SK-N-SH (cell line): ENCODE measurements around the gene TSC22D1. TPM values are rescaled to one million over a fixed set of nuclear protein-coding genes. Genes with fewer than 3 reads are reported as not detected.

Experiments
- CTCF ChIA-PET: fragments of 300-600, 350-600 bp; formaldehyde crosslinking; extraction: SDS; loops from one replicate; lab custom pipeline; 2021; lab: Yijun Ruan, JAX
- POLR2A ChIA-PET: fragments of 350-600 bp; sonication (Branson Sonifier 250); formaldehyde crosslinking; extraction: SDS; loops from one replicate; lab custom pipeline; 2020; ENCODE audit warnings: antibody characterized with exemption, inconsistent platforms; lab: Yijun Ruan, JAX
- DNase-seq: peaks from one replicate; pipeline ENCODE4 v3.0.0; 2012
- H2AFZ ChIP-seq: fragments of 200-600 bp; sonication (generic); 2 replicates; pipeline ENCODE4 v1.8.1; 2016; ENCODE audit warnings: antibody characterized with exemption, mild to moderate bottlenecking, low read depth
- H3F3A ChIP-seq: fragments of 200-600 bp; sonication (generic); replicated peaks from 2 replicates; pipeline ENCODE3; 2016; ENCODE audit warnings: antibody characterized with exemption, mild to moderate bottlenecking; ENCODE audit not compliant: insufficient read depth
- H3K27ac ChIP-seq, 2 experiments: fragments of 200-500 bp in 1 of 2; fragments of 200-600 bp in 1 of 2; sonication (Bioruptor generic) in 1 of 2; sonication (generic), shearing (Covaris generic) in 1 of 2; 2 replicates each; pipeline versions ENCODE4 v1.5.1 to v1.6.1; 2014 to 2016; ENCODE audit warnings: low read depth in 2 of 2, inconsistent platforms in 1 of 2, low read length in 1 of 2, mild to moderate bottlenecking in 1 of 2, mixed read lengths in 1 of 2
- H3K27me3 ChIP-seq: fragments of 200-600 bp; sonication (generic), shearing (Covaris generic); 2 replicates; pipeline ENCODE4 v1.6.1; 2016; ENCODE audit warnings: mixed run types; ENCODE audit not compliant: insufficient read depth
- H3K36me3 ChIP-seq, 2 experiments: fragments of 200-500 bp in 1 of 2; fragments of 200-600 bp in 1 of 2; sonication (Bioruptor generic) in 1 of 2; sonication (generic) in 1 of 2; replicated peaks in 1 of 2; 2 replicates each; pipeline versions ENCODE3 to v1.5.1; 2014 to 2016; ENCODE audit warnings: low read length in 1 of 2, mild to moderate bottlenecking in 1 of 2; ENCODE audit not compliant: insufficient read depth in 2 of 2, control insufficient read depth in 1 of 2
- H3K4me1 ChIP-seq, 2 experiments: fragments of 200-500 bp in 1 of 2; fragments of 200-600 bp in 1 of 2; sonication (Bioruptor generic) in 1 of 2; sonication (generic), shearing (Covaris generic) in 1 of 2; 2 replicates each; pipeline versions ENCODE4 v1.5.1 to v1.6.1; 2014 to 2016; ENCODE audit warnings: low read depth in 1 of 2, low read length in 1 of 2, mixed run types in 1 of 2; ENCODE audit not compliant: insufficient read depth in 2 of 2, control insufficient read depth in 1 of 2
- H3K4me2 ChIP-seq: fragments of 200-600 bp; sonication (generic), shearing (Covaris generic); 2 replicates; pipeline ENCODE4 v1.6.1; 2017; ENCODE audit warnings: mixed run types
- H3K4me3 ChIP-seq, 2 experiments: fragments of 200-500 bp in 1 of 2; fragments of 200-600 bp in 1 of 2; sonication (Bioruptor generic) in 1 of 2; sonication (generic), shearing (Covaris generic) in 1 of 2; 2 replicates each; pipeline versions ENCODE4 v1.5.1 to v1.8.1; 2014 to 2016; ENCODE audit warnings: low read depth in 2 of 2, inconsistent platforms in 1 of 2, low read length in 1 of 2, mild to moderate bottlenecking in 1 of 2, mixed read lengths in 1 of 2, moderate library complexity in 1 of 2
- H3K79me2 ChIP-seq: fragments of 200-600 bp; sonication (generic); 2 replicates; pipeline ENCODE4 v1.8.1; 2017; ENCODE audit warnings: mild to moderate bottlenecking; ENCODE audit not compliant: insufficient read depth
- H3K9ac ChIP-seq: fragments of 200-600 bp; sonication (generic); 2 replicates; pipeline ENCODE4 v1.6.1; 2017; ENCODE audit warnings: mixed run types
- H3K9me2 ChIP-seq: fragments of 200-600 bp; sonication (generic); 2 replicates; pipeline ENCODE4 v1.6.1; 2017; ENCODE audit warnings: mixed run types
- H3K9me3 ChIP-seq: fragments of 200-600 bp; sonication (generic); 2 replicates; pipeline ENCODE4 v1.6.1; 2017; ENCODE audit warnings: mixed run types, mild to moderate bottlenecking, moderate library complexity
- H4K20me1 ChIP-seq: fragments of 200-600 bp; sonication (generic); 2 replicates; pipeline ENCODE4 v1.6.1; 2017; ENCODE audit warnings: mild to moderate bottlenecking, mixed run types; ENCODE audit not compliant: insufficient read depth
- ELF1 ChIP-seq: IDR thresholded peaks from 2 replicates; pipeline ENCODE4 v1.4.0; 2012
- EZH2phosphoT487 ChIP-seq: fragments of 200-600 bp; sonication (generic); IDR thresholded peaks from 2 replicates; pipeline ENCODE4 v1.6.1; 2017; ENCODE audit warnings: low read depth, mixed run types, mild to moderate bottlenecking, antibody characterized with exemption, moderate library complexity, borderline replicate concordance
- FOSL2 ChIP-seq: IDR thresholded peaks from 2 replicates; pipeline ENCODE4 v1.4.0; 2012; ENCODE audit warnings: low read depth, mild to moderate bottlenecking, moderate library complexity, borderline replicate concordance
- FOXM1 ChIP-seq: IDR thresholded peaks from 2 replicates; pipeline ENCODE4 v1.4.0; 2012; ENCODE audit warnings: low read depth, mild to moderate bottlenecking
- GABPA ChIP-seq: IDR thresholded peaks from 2 replicates; pipeline ENCODE4 v1.4.0; 2012; ENCODE audit warnings: low read depth, mild to moderate bottlenecking
- GATA2 ChIP-seq: sonication (generic); formaldehyde crosslinking; IDR thresholded peaks from 2 replicates; pipeline ENCODE4 v1.5.0; 2020; ENCODE audit warnings: mild to moderate bottlenecking, missing genetic modification reagents
- JUND ChIP-seq: IDR thresholded peaks from 2 replicates; pipeline ENCODE4 v1.4.0; 2012
- MXI1 ChIP-seq: IDR thresholded peaks from 2 replicates; pipeline ENCODE4 v1.6.1; 2012; ENCODE audit warnings: mild to moderate bottlenecking, low read depth, low read length, improper control_type of control experiment
- NRF1 ChIP-seq: IDR thresholded peaks from 2 replicates; pipeline ENCODE4 v1.6.1; 2012; ENCODE audit warnings: low read depth, mild to moderate bottlenecking, low read length
- RAD21 ChIP-seq: IDR thresholded peaks from 2 replicates; pipeline ENCODE4 v1.6.1; 2012; ENCODE audit warnings: mild to moderate bottlenecking, low read length
- RCOR1 ChIP-seq: fragments of 150-350 bp; IDR thresholded peaks from 2 replicates; pipeline ENCODE4 v1.6.1; 2017; ENCODE audit warnings: antibody characterized with exemption, low read length
- RFX5 ChIP-seq: IDR thresholded peaks from 2 replicates; pipeline ENCODE4 v1.6.1; 2012; ENCODE audit warnings: mild to moderate bottlenecking, improper control_type of control experiment, low read length
- TAF1 ChIP-seq: IDR thresholded peaks from 2 replicates; pipeline ENCODE4 v1.6.1; 2012; ENCODE audit warnings: low read depth, mild to moderate bottlenecking, low read length, moderate library complexity, borderline replicate concordance
- TEAD4 ChIP-seq: IDR thresholded peaks from 2 replicates; pipeline ENCODE4 v1.4.0; 2012; ENCODE audit warnings: mild to moderate bottlenecking, borderline replicate concordance; ENCODE audit not compliant: insufficient read depth
- YY1 ChIP-seq: IDR thresholded peaks from 2 replicates; pipeline ENCODE4 v1.4.0; 2012; ENCODE audit warnings: low read depth, mild to moderate bottlenecking
- WGBS: methylation state at CpG from one replicate; pipeline ENCODE4 v1.1.6; 2017; ENCODE audit warnings: low lambda C conversion rate; 5-methylcytosine and 5-hydroxymethylcytosine counted together
- polyA plus RNA-seq, 3 experiments: library from polyadenylated mRNA; depleted of rRNA; stranded (reverse); fragments of >200 nt; gene quantifications; 2 replicates each; pipeline ENCODE4 v1.2.3, GENCODE V29; 2012
- TF ChIP-seq, protein P1 (sequence below): IDR thresholded peaks from 2 replicates; pipeline ENCODE4 v1.4.0; 2012; ENCODE audit warnings: low read depth, borderline replicate concordance
- TF ChIP-seq, protein P2 (sequence below): fragments of 200-600 bp; sonication (generic); IDR thresholded peaks from 2 replicates; pipeline ENCODE4 v1.6.1; 2017; ENCODE audit warnings: antibody characterized with exemption, mild to moderate bottlenecking, moderate library complexity
- TF ChIP-seq, protein P3 (sequence below): fragments of 150-350 bp; IDR thresholded peaks from 2 replicates; pipeline ENCODE4 v1.6.1; 2017; ENCODE audit warnings: antibody characterized with exemption, low read length, low read depth, borderline replicate concordance
- TF ChIP-seq, protein P4 (sequence below): IDR thresholded peaks from 2 replicates; pipeline ENCODE4 v1.6.1; 2012; ENCODE audit warnings: mild to moderate bottlenecking, low read depth, low read length, moderate library complexity
- TF ChIP-seq, protein P5 (sequence below): fragments of 150-350 bp; IDR thresholded peaks from 2 replicates; pipeline ENCODE4 v1.6.1; 2016; ENCODE audit warnings: mild to moderate bottlenecking, low read depth, low read length

TSC22D1 gene
- polyA plus RNA-seq, 1 of the 3 experiments (the other 2 are of a cell fraction) = 137 TPM

DNA sequence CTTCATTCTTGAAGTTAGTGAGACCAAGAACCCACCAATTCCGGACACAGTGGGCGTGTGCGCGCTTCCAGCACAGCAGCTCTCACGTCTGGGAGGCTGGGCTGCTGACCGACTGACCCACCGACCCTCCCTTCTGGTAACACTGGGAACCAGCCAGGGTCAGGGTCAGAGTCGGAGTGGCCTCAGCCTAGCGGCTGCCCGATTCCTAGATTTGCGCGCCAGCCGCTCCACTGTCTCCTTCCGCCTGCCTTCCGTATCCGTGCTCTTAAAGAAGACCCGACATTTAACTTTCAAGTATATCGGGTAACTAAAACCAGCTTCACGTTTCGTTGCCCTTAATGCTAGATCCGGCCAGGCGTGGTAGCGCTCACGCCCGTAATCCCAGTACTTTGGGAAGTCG lies 161.4 kb downstream of the TSC22D1 start:
- CTCF ChIA-PET = interaction anchor here (1.1 kb wide), 1 partner anchor 16 kb away, joined by 3 read pairs; no protein-coding TSS in a partner anchor
- H3K27ac ChIP-seq = no peak overlapping the region
- no peak overlapping the region for H2AFZ ChIP-seq
- H3K9ac ChIP-seq = no peak overlapping the region
- WGBS = 92% methylated on average over 26 of the region's 26 CpGs
- H3K9me3 ChIP-seq = no peaks in the 10 kb centered on the region
- TF ChIP-seq GABPA = no peak
- TF ChIP-seq, protein P1, sequence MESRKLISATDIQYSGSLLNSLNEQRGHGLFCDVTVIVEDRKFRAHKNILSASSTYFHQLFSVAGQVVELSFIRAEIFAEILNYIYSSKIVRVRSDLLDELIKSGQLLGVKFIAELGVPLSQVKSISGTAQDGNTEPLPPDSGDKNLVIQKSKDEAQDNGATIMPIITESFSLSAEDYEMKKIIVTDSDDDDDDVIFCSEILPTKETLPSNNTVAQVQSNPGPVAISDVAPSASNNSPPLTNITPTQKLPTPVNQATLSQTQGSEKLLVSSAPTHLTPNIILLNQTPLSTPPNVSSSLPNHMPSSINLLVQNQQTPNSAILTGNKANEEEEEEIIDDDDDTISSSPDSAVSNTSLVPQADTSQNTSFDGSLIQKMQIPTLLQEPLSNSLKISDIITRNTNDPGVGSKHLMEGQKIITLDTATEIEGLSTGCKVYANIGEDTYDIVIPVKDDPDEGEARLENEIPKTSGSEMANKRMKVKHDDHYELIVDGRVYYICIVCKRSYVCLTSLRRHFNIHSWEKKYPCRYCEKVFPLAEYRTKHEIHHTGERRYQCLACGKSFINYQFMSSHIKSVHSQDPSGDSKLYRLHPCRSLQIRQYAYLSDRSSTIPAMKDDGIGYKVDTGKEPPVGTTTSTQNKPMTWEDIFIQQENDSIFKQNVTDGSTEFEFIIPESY = no peak
- TF ChIP-seq RCOR1 = no peak
- TF ChIP-seq, protein P2, sequence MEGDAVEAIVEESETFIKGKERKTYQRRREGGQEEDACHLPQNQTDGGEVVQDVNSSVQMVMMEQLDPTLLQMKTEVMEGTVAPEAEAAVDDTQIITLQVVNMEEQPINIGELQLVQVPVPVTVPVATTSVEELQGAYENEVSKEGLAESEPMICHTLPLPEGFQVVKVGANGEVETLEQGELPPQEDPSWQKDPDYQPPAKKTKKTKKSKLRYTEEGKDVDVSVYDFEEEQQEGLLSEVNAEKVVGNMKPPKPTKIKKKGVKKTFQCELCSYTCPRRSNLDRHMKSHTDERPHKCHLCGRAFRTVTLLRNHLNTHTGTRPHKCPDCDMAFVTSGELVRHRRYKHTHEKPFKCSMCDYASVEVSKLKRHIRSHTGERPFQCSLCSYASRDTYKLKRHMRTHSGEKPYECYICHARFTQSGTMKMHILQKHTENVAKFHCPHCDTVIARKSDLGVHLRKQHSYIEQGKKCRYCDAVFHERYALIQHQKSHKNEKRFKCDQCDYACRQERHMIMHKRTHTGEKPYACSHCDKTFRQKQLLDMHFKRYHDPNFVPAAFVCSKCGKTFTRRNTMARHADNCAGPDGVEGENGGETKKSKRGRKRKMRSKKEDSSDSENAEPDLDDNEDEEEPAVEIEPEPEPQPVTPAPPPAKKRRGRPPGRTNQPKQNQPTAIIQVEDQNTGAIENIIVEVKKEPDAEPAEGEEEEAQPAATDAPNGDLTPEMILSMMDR = no peak
- no peak for TF ChIP-seq MXI1
- TF ChIP-seq GATA2 (CRISPR knock-in tag) = no peak
- TF ChIP-seq, protein P3, sequence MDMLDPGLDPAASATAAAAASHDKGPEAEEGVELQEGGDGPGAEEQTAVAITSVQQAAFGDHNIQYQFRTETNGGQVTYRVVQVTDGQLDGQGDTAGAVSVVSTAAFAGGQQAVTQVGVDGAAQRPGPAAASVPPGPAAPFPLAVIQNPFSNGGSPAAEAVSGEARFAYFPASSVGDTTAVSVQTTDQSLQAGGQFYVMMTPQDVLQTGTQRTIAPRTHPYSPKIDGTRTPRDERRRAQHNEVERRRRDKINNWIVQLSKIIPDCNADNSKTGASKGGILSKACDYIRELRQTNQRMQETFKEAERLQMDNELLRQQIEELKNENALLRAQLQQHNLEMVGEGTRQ = no peak
- no peak for TF ChIP-seq FOSL2
- TF ChIP-seq RFX5 = no peak
- no peak for TF ChIP-seq ELF1
- no peak for TF ChIP-seq FOXM1
- TF ChIP-seq TEAD4 = no peak
- no peak for TF ChIP-seq RAD21
- TF ChIP-seq, protein P4, sequence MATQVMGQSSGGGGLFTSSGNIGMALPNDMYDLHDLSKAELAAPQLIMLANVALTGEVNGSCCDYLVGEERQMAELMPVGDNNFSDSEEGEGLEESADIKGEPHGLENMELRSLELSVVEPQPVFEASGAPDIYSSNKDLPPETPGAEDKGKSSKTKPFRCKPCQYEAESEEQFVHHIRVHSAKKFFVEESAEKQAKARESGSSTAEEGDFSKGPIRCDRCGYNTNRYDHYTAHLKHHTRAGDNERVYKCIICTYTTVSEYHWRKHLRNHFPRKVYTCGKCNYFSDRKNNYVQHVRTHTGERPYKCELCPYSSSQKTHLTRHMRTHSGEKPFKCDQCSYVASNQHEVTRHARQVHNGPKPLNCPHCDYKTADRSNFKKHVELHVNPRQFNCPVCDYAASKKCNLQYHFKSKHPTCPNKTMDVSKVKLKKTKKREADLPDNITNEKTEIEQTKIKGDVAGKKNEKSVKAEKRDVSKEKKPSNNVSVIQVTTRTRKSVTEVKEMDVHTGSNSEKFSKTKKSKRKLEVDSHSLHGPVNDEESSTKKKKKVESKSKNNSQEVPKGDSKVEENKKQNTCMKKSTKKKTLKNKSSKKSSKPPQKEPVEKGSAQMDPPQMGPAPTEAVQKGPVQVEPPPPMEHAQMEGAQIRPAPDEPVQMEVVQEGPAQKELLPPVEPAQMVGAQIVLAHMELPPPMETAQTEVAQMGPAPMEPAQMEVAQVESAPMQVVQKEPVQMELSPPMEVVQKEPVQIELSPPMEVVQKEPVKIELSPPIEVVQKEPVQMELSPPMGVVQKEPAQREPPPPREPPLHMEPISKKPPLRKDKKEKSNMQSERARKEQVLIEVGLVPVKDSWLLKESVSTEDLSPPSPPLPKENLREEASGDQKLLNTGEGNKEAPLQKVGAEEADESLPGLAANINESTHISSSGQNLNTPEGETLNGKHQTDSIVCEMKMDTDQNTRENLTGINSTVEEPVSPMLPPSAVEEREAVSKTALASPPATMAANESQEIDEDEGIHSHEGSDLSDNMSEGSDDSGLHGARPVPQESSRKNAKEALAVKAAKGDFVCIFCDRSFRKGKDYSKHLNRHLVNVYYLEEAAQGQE = no peak
- no peak for TF ChIP-seq EZH2phosphoT487
- TF ChIP-seq JUND = no peak
- no peak for TF ChIP-seq YY1
- TF ChIP-seq, protein P5, sequence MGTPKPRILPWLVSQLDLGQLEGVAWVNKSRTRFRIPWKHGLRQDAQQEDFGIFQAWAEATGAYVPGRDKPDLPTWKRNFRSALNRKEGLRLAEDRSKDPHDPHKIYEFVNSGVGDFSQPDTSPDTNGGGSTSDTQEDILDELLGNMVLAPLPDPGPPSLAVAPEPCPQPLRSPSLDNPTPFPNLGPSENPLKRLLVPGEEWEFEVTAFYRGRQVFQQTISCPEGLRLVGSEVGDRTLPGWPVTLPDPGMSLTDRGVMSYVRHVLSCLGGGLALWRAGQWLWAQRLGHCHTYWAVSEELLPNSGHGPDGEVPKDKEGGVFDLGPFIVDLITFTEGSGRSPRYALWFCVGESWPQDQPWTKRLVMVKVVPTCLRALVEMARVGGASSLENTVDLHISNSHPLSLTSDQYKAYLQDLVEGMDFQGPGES = no peak
- no peak for TF ChIP-seq NRF1
- no peak for TF ChIP-seq TAF1
- no peak overlapping the region for H3K4me3 ChIP-seq
- no peaks in the 10 kb centered on the region for H4K20me1 ChIP-seq
- no peaks in the 10 kb centered on the region for H3K4me1 ChIP-seq
- no peaks in the 10 kb centered on the region for H3K27me3 ChIP-seq
- POLR2A ChIA-PET = interaction anchor here (1.1 kb wide), 1 partner anchor 23 kb away, joined by 3 read pairs; no protein-coding TSS in a partner anchor
- no peaks in the 10 kb centered on the region for H3F3A ChIP-seq
- no peak overlapping the region for H3K4me2 ChIP-seq
- H3K9me2 ChIP-seq = no peaks in the 10 kb centered on the region
- no peaks in the 10 kb centered on the region for H3K36me3 ChIP-seq
- no peaks in the 10 kb centered on the region for H3K79me2 ChIP-seq
- no peak for DNase-seq
